H1 (cell line): ENCODE measurements around the gene ANAPC16. TPM values are rescaled to one million over a fixed set of nuclear protein-coding genes. Genes with fewer than 3 reads are reported as not detected.

Experiments used
- SAP30 ChIP-seq: fragments of 300-600 bp; sonication (generic); IDR thresholded peaks from 2 replicates; pipeline ENCODE4 v1.7.1; 2012; ENCODE audit warnings: low read length, moderate library complexity, mild to moderate bottlenecking, inconsistent platforms; ENCODE audit not compliant: insufficient read depth, insufficient replicate concordance
- SIX5 ChIP-seq: IDR thresholded peaks from 2 replicates; pipeline ENCODE4 v1.6.1; 2011; ENCODE audit warnings: mild to moderate bottlenecking, low read depth, low read length
- polyA plus RNA-seq, 7 experiments: library from polyadenylated mRNA; depleted of rRNA in 3 of 7; stranded (reverse) in 5 of 7; unstranded in 2 of 7; fragments of >200 nt in 5 of 7; fragments of 200-250 nt in 2 of 7; gene quantifications; 1 replicate in 5 of 7; 2 replicates in 1 of 7; 4 replicates in 1 of 7; pipeline versions ENCODE4 v1.2.1 to v1.2.3, GENCODE V29; 2011 to 2013; ENCODE audit warnings: missing spikeins in 2 of 7, mixed read lengths in 2 of 7
- total RNA-seq: library from RNA; stranded (reverse); fragmentation: NEBNext Ultra II Directional; extraction: Animal tissue kit (Norgen Biotek cat#: 25700); gene quantifications from 2 replicates; pipeline ENCODE4 v1.2.1, GENCODE V29; 2021

ANAPC16 gene
- total and polyA plus RNA-seq, 2 of the 8 experiments (the other 6 are each of a cell fraction or from before 2014, with no cell fraction given), result 53.1 to 57.4 TPM

DNA sequence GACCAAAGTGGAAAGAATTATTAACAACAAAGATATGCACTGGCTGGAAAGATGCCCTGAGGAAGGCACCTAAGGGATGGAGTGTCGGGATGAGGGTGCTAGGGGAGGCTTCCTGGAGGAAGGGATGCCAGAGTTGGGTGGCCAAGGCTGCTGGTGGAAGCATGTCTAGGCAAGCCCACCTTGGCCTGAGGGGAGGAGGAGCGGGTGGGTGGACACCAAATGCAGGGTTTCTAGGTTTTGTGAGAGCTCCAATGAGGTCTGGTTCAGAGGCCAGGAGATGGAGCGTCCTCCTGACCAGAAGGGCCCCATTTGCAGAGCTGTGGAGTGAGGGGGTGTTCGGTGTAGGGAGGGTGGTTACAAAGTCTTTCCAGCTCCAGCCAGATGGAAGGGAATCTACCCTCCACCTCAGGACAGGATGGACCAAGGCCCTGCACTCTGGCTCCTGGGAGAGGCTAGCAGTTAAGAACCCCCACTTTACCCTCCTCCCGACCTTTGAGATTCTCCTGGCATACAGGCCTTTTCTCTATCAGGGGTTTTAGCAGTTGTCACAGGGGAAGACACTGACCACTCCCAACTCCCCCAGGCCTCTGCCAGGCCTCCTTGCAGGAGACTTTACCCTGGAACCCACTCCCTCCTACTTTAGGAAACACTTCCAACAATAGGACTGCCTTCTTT is 54.9 kb downstream of the ANAPC16 start (continued):
- TF ChIP-seq SAP30 (no peak), SIX5 (no peak)
